PFSK-1 (cell line): Measurements from ENCODE around the gene KTN1.

ENCODE experiments used
- FOXP2 ChIP-seq: optimal IDR thresholded peaks from 2 replicates; pipeline ENCODE3; 2011; ENCODE audit warnings: borderline replicate concordance, control low read depth, inconsistent platforms; ENCODE audit not compliant: insufficient read depth; ENCODE audit errors: extremely low read length, extremely low read depth
- POLR2AphosphoS5 ChIP-seq: IDR thresholded peaks from 2 replicates; pipeline ENCODE4 v1.6.1; 2012; ENCODE audit warnings: low read depth, mild to moderate bottlenecking, control low read depth, low read length, moderate library complexity
- REST ChIP-seq, 2 experiments: IDR thresholded peaks; 2 replicates each; pipeline versions ENCODE4 v1.6.1 to v1.8.0; 2011 to 2012; ENCODE audit warnings: low read depth in 2 of 2, low read length in 2 of 2, control low read depth in 1 of 2, inconsistent platforms in 1 of 2, mild to moderate bottlenecking in 1 of 2, moderate library complexity in 1 of 2; ENCODE audit not compliant: insufficient read depth in 1 of 2
- SIN3A ChIP-seq: IDR thresholded peaks from 2 replicates; pipeline ENCODE4 v1.6.1; 2012; ENCODE audit warnings: mild to moderate bottlenecking, low read length, moderate library complexity, borderline replicate concordance; ENCODE audit not compliant: insufficient read depth
- TAF1 ChIP-seq: IDR thresholded peaks from 2 replicates; pipeline ENCODE4 v1.6.1; 2012; ENCODE audit warnings: low read length, control low read depth, borderline replicate concordance; ENCODE audit not compliant: insufficient read depth

KTN1 gene

GRCh38 chr14:55641290-55641689, 61.3 kb downstream of the KTN1 start:
- TF ChIP-seq TAF1 = no peak
- no peak for TF ChIP-seq SIN3A
- TF ChIP-seq POLR2AphosphoS5 = no peak
- no peak for TF ChIP-seq FOXP2
- no peak for TF ChIP-seq REST (IDR thresholded peaks at IDR 0.05; ENCODE audit: insufficient read depth in 1 of 2, low read depth in 2 of 2, low read length in 2 of 2)

DNA sequence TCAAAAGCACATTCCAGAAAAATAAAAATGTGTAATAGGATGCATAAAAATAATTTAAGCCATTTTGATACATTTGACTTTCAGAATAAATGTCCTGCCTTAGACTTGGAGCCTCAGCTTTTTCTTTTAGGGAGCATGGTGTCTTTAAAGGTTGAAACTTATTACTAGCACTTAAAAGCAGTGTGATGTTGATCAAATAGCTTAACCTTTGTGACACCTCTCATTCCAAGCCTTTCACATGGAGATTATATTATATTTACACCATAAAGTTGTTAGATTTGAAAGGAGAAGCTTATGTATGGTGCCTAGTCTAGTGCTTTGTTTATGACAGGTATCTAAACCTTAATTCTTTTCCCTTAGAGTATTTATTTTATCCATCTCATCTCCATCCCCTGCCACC, 61.9 kb downstream of the KTN1 start:
- TF ChIP-seq SIN3A (no peak), TAF1 (no peak), FOXP2 (no peak), REST (IDR thresholded peaks at IDR 0.05; ENCODE audit: insufficient read depth in 1 of 2, low read depth in 2 of 2, low read length in 2 of 2) (no peak), POLR2AphosphoS5 (no peak)

GRCh38 chr14:55645145-55645544, 65.1 kb downstream of the KTN1 start:
- no peak for TF ChIP-seq POLR2AphosphoS5
- no peak for TF ChIP-seq FOXP2
- no peak for TF ChIP-seq REST (IDR thresholded peaks at IDR 0.05; ENCODE audit: insufficient read depth in 1 of 2, low read depth in 2 of 2, low read length in 2 of 2)

GRCh38 chr14:55645845-55646832, 66.1 kb downstream of the KTN1 start:
- TF ChIP-seq POLR2AphosphoS5 (no peak), TAF1 (no peak), SIN3A (no peak), REST (IDR thresholded peaks at IDR 0.05; ENCODE audit: insufficient read depth in 1 of 2, low read depth in 2 of 2, low read length in 2 of 2) (no peak), FOXP2 (no peak)
